ENCODE measurements around the gene SMYD3.

DNA sequence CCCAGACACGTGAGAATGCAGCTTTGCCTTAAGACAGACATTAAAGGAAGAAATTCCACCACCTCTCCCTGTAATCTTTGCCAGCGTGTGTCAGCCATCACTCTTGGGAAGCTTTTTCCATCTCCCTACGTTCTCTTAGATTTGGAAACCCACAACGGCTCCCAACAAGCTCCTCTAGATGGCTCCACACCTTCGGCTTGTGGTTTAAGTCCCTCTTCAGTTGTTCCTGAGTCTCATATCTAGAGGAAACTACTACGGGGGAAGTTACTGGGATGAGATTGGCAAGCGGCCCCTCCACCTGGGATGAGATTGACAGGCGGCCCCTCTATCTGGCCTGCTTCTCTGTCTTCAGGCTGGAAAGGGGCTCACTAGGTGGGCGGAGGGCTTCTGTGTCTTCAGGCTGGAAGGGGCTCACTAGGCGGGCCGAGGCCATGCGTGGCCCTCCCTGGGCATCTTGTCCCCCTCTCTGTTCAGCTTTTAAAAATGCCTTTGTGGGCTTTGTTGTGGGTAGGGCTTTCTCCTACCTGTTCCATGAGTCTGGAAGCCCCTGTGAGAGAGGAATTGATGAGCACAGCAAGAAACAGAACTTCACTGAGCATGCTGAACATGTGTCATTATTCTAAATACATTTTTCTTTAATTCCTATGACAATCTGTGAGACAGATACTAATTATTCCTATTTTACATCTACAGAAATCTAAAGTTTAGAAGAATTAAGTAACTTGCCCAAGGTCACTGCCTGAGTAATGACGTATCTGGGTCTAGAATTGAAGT lies 681.8 kb downstream of the SMYD3 start:
- TF ChIP-seq POLR2A (IDR thresholded peaks at IDR 0.05) = no peak
- TF ChIP-seq, protein P1, sequence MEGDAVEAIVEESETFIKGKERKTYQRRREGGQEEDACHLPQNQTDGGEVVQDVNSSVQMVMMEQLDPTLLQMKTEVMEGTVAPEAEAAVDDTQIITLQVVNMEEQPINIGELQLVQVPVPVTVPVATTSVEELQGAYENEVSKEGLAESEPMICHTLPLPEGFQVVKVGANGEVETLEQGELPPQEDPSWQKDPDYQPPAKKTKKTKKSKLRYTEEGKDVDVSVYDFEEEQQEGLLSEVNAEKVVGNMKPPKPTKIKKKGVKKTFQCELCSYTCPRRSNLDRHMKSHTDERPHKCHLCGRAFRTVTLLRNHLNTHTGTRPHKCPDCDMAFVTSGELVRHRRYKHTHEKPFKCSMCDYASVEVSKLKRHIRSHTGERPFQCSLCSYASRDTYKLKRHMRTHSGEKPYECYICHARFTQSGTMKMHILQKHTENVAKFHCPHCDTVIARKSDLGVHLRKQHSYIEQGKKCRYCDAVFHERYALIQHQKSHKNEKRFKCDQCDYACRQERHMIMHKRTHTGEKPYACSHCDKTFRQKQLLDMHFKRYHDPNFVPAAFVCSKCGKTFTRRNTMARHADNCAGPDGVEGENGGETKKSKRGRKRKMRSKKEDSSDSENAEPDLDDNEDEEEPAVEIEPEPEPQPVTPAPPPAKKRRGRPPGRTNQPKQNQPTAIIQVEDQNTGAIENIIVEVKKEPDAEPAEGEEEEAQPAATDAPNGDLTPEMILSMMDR (IDR thresholded peaks at IDR 0.05 in 8 of 11, conservative IDR thresholded peaks at IDR 0.05 in 3 of 11) = no peak
- no peak for TF ChIP-seq POLR2AphosphoS5 (IDR thresholded peaks at IDR 0.05)

All from spleen (tissue), 7 donors.